ENCODE results near the gene SF3B4. TPM values are rescaled to one million over a fixed set of nuclear protein-coding genes. Genes with fewer than 3 reads are reported as not detected.

SF3B4 gene
- total and polyA plus RNA-seq, 2 of the 13 experiments (the other 11 are each of a cell fraction or from before 2014, with no cell fraction given): 13.8 to 14.8 TPM

DNA sequence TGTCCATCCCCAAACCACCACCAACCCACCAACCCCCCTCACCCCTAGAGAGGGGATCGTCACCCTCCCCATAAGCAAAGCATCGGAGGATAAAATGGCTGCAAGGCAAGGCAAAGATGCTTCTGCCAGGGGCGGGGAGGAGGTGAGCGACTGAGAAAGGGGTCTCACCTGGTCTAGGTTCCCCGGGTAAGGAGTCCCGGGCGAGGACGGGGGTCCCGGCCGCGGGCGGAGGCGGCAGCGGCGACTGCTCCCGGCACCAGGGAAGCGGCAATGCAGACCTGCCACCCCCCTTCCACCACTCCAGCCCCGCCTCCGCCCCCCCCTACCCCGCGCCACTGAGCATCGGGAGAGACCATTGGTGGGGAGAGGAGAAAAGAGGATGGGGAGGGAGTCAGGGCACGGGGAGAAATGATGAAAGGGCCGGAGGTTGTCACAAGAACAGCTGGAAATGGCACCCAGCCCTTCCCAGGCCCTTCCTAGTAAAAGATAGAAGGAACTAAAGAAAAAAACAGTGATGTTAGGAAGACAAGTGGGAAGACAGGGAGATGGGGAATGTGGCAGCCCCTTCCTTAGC is 9.9 kb downstream of the SF3B4 start, which contains the start of gene SV2A (continued):
- TF ChIP-seq, protein P1, sequence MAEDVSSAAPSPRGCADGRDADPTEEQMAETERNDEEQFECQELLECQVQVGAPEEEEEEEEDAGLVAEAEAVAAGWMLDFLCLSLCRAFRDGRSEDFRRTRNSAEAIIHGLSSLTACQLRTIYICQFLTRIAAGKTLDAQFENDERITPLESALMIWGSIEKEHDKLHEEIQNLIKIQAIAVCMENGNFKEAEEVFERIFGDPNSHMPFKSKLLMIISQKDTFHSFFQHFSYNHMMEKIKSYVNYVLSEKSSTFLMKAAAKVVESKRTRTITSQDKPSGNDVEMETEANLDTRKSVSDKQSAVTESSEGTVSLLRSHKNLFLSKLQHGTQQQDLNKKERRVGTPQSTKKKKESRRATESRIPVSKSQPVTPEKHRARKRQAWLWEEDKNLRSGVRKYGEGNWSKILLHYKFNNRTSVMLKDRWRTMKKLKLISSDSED (CRISPR knock-in tag; IDR thresholded peaks at IDR 0.05): no peak
- TF ChIP-seq SAP130 (CRISPR knock-in tag; IDR thresholded peaks at IDR 0.05; ENCODE audit: low read depth) (peak; percentile 45; the same call in 1 of the 2 replicates), HIC2 (CRISPR knock-in tag; IDR thresholded peaks at IDR 0.05; ENCODE audit: low read depth) (no peak), SP1 (IDR thresholded peaks at IDR 0.05) (no peak), SP1 (CRISPR knock-in tag; IDR thresholded peaks at IDR 0.05) (no peak), ETV5 (CRISPR knock-in tag; IDR thresholded peaks at IDR 0.05; ENCODE audit: borderline replicate concordance) (no peak), GFI1 (CRISPR knock-in tag; IDR thresholded peaks at IDR 0.05; ENCODE audit: borderline replicate concordance) (no peak), RBFOX2 (IDR thresholded peaks at IDR 0.05; ENCODE audit: low read depth, low read length) (no peak)
- TF ChIP-seq, protein P2, sequence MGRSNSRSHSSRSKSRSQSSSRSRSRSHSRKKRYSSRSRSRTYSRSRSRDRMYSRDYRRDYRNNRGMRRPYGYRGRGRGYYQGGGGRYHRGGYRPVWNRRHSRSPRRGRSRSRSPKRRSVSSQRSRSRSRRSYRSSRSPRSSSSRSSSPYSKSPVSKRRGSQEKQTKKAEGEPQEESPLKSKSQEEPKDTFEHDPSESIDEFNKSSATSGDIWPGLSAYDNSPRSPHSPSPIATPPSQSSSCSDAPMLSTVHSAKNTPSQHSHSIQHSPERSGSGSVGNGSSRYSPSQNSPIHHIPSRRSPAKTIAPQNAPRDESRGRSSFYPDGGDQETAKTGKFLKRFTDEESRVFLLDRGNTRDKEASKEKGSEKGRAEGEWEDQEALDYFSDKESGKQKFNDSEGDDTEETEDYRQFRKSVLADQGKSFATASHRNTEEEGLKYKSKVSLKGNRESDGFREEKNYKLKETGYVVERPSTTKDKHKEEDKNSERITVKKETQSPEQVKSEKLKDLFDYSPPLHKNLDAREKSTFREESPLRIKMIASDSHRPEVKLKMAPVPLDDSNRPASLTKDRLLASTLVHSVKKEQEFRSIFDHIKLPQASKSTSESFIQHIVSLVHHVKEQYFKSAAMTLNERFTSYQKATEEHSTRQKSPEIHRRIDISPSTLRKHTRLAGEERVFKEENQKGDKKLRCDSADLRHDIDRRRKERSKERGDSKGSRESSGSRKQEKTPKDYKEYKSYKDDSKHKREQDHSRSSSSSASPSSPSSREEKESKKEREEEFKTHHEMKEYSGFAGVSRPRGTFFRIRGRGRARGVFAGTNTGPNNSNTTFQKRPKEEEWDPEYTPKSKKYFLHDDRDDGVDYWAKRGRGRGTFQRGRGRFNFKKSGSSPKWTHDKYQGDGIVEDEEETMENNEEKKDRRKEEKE (IDR thresholded peaks at IDR 0.05): no peak
- TF ChIP-seq, protein P3, sequence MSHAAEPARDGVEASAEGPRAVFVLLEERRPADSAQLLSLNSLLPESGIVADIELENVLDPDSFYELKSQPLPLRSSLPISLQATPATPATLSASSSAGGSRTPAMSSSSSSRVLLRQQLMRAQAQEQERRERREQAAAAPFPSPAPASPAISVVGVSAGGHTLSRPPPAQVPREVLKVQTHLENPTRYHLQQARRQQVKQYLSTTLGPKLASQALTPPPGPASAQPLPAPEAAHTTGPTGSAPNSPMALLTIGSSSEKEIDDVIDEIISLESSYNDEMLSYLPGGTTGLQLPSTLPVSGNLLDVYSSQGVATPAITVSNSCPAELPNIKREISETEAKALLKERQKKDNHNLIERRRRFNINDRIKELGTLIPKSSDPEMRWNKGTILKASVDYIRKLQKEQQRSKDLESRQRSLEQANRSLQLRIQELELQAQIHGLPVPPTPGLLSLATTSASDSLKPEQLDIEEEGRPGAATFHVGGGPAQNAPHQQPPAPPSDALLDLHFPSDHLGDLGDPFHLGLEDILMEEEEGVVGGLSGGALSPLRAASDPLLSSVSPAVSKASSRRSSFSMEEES (CRISPR knock-in tag; IDR thresholded peaks at IDR 0.05): no peak
- TF ChIP-seq, protein P4, sequence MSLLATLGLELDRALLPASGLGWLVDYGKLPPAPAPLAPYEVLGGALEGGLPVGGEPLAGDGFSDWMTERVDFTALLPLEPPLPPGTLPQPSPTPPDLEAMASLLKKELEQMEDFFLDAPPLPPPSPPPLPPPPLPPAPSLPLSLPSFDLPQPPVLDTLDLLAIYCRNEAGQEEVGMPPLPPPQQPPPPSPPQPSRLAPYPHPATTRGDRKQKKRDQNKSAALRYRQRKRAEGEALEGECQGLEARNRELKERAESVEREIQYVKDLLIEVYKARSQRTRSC (CRISPR knock-in tag; IDR thresholded peaks at IDR 0.05; ENCODE audit: low read depth): no peak
- TF ChIP-seq, protein P5, sequence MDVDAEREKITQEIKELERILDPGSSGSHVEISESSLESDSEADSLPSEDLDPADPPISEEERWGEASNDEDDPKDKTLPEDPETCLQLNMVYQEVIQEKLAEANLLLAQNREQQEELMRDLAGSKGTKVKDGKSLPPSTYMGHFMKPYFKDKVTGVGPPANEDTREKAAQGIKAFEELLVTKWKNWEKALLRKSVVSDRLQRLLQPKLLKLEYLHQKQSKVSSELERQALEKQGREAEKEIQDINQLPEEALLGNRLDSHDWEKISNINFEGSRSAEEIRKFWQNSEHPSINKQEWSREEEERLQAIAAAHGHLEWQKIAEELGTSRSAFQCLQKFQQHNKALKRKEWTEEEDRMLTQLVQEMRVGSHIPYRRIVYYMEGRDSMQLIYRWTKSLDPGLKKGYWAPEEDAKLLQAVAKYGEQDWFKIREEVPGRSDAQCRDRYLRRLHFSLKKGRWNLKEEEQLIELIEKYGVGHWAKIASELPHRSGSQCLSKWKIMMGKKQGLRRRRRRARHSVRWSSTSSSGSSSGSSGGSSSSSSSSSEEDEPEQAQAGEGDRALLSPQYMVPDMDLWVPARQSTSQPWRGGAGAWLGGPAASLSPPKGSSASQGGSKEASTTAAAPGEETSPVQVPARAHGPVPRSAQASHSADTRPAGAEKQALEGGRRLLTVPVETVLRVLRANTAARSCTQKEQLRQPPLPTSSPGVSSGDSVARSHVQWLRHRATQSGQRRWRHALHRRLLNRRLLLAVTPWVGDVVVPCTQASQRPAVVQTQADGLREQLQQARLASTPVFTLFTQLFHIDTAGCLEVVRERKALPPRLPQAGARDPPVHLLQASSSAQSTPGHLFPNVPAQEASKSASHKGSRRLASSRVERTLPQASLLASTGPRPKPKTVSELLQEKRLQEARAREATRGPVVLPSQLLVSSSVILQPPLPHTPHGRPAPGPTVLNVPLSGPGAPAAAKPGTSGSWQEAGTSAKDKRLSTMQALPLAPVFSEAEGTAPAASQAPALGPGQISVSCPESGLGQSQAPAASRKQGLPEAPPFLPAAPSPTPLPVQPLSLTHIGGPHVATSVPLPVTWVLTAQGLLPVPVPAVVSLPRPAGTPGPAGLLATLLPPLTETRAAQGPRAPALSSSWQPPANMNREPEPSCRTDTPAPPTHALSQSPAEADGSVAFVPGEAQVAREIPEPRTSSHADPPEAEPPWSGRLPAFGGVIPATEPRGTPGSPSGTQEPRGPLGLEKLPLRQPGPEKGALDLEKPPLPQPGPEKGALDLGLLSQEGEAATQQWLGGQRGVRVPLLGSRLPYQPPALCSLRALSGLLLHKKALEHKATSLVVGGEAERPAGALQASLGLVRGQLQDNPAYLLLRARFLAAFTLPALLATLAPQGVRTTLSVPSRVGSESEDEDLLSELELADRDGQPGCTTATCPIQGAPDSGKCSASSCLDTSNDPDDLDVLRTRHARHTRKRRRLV (CRISPR knock-in tag; IDR thresholded peaks at IDR 0.05): no peak

All from HepG2 (cell line).